ENCODE measurements around the gene BSCL2.
A peak's percentile ranks its signal among the peaks of the same experiment; 100 is the strongest.

BSCL2 gene

DNA sequence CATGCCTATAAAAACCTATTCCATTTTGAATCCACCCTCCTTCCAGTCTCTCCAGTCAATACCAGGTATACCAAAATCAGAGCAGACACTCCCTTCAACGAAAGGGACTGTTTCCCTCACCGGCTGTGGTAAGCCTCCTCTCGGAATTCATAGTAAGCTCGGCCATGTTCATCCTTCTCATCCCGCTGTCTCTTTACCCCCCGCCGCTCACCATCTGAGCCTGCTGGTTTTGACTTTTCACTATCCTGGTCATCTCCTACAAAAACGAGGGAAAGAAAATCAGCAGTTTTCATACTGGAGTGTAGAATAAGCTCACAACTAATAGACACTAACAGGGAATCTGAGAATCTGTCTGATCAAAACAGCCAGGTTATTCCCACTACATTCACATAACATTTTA lies 16.9 kb upstream of the BSCL2 start:
- H3K4me3 ChIP-seq (ENCODE audit: low read length, poor library complexity, severe bottlenecking), result peak overlapping the region; percentile 92
- H3K4me1 ChIP-seq (ENCODE audit: insufficient read depth, low read length, poor library complexity, severe bottlenecking), result peaks cover 40% of the 10 kb centered on the region
- H3K9me2 ChIP-seq (replicated peaks; ENCODE audit: low read depth, low read length), result no peaks in the 10 kb centered on the region
- no peaks in the 10 kb centered on the region for H3K9me3 ChIP-seq (ENCODE audit: insufficient read depth, low read depth, low read length)
- peaks cover 3% of the 10 kb centered on the region for H3F3A ChIP-seq (ENCODE audit: low read depth)
- TF ChIP-seq EZH2phosphoT487 (IDR thresholded peaks at IDR 0.05; ENCODE audit: borderline replicate concordance) (no peak), CTCF (conservative IDR thresholded peaks at IDR 0.05; ENCODE audit: low read length) (no peak)
- no peak overlapping the region for H2AFZ ChIP-seq (ENCODE audit: low read length)
- no peaks in the 10 kb centered on the region for H3K27me3 ChIP-seq (ENCODE audit: insufficient read depth, low read length, poor library complexity, severe bottlenecking)
- H3K4me2 ChIP-seq (ENCODE audit: low read depth, low read length, poor library complexity, severe bottlenecking), result peak overlapping the region; percentile 98
- H3K9ac ChIP-seq (ENCODE audit: low read depth, low read length, poor library complexity, severe bottlenecking), result peak overlapping the region; percentile 98
- H3K79me2 ChIP-seq (ENCODE audit: insufficient read depth, low read length), result peaks cover 85% of the 10 kb centered on the region
- H3K36me3 ChIP-seq (ENCODE audit: insufficient read depth, low read length), result peaks cover 56% of the 10 kb centered on the region
- H4K20me1 ChIP-seq (ENCODE audit: insufficient read depth, low read length, poor library complexity, severe bottlenecking), result peaks cover 77% of the 10 kb centered on the region

- no peaks in the 10 kb centered on the region for H3K9me3 ChIP-seq (ENCODE audit: insufficient read depth, low read depth, low read length)
- peaks cover 99% of the 10 kb centered on the region for H3K79me2 ChIP-seq (ENCODE audit: insufficient read depth, low read length)
- H3K4me2 ChIP-seq (ENCODE audit: low read depth, low read length, poor library complexity, severe bottlenecking), result peak overlapping the region; percentile 98
- H3K4me1 ChIP-seq (ENCODE audit: insufficient read depth, low read length, poor library complexity, severe bottlenecking), result peaks cover 43% of the 10 kb centered on the region
- H3K9ac ChIP-seq (ENCODE audit: low read depth, low read length, poor library complexity, severe bottlenecking), result peak overlapping the region; percentile 6
- no peaks in the 10 kb centered on the region for H3K9me2 ChIP-seq (replicated peaks; ENCODE audit: low read depth, low read length)
- H2AFZ ChIP-seq (ENCODE audit: low read length), result no peak overlapping the region
- TF ChIP-seq EZH2phosphoT487 (IDR thresholded peaks at IDR 0.05; ENCODE audit: borderline replicate concordance) (no peak), CTCF (conservative IDR thresholded peaks at IDR 0.05; ENCODE audit: low read length) (peak; percentile 45)
- H3K4me3 ChIP-seq (ENCODE audit: low read length, poor library complexity, severe bottlenecking), result peak overlapping the region; percentile 11
- peaks cover 78% of the 10 kb centered on the region for H3K36me3 ChIP-seq (ENCODE audit: insufficient read depth, low read length)
- peaks cover 89% of the 10 kb centered on the region for H4K20me1 ChIP-seq (ENCODE audit: insufficient read depth, low read length, poor library complexity, severe bottlenecking)
- no peaks in the 10 kb centered on the region for H3F3A ChIP-seq (ENCODE audit: low read depth)
- no peaks in the 10 kb centered on the region for H3K27me3 ChIP-seq (ENCODE audit: insufficient read depth, low read length, poor library complexity, severe bottlenecking)
Measured at GRCh38 chr11:62721994-62722393, 14.8 kb upstream of the BSCL2 start.

GRCh38 chr11:62719302-62719978 lies 12.2 kb upstream of the BSCL2 start:
- peaks cover 97% of the 10 kb centered on the region for H3K79me2 ChIP-seq (ENCODE audit: insufficient read depth, low read length)
- peaks cover 99% of the 10 kb centered on the region for H3K36me3 ChIP-seq (ENCODE audit: insufficient read depth, low read length)
- H3K9me3 ChIP-seq (ENCODE audit: insufficient read depth, low read depth, low read length), result no peaks in the 10 kb centered on the region
- peaks cover 87% of the 10 kb centered on the region for H4K20me1 ChIP-seq (ENCODE audit: insufficient read depth, low read length, poor library complexity, severe bottlenecking)
- H3K27me3 ChIP-seq (ENCODE audit: insufficient read depth, low read length, poor library complexity, severe bottlenecking), result no peaks in the 10 kb centered on the region
- H3K4me1 ChIP-seq (ENCODE audit: insufficient read depth, low read length, poor library complexity, severe bottlenecking), result peaks cover 31% of the 10 kb centered on the region
- peak overlapping the region; percentile 3 for H3K4me2 ChIP-seq (ENCODE audit: low read depth, low read length, poor library complexity, severe bottlenecking)
- no peaks in the 10 kb centered on the region for H3F3A ChIP-seq (ENCODE audit: low read depth)
- H3K9ac ChIP-seq (ENCODE audit: low read depth, low read length, poor library complexity, severe bottlenecking), result no peak overlapping the region
- no peak overlapping the region for H3K4me3 ChIP-seq (ENCODE audit: low read length, poor library complexity, severe bottlenecking)
- TF ChIP-seq EZH2phosphoT487 (IDR thresholded peaks at IDR 0.05; ENCODE audit: borderline replicate concordance), result no peak
- TF ChIP-seq CTCF (conservative IDR thresholded peaks at IDR 0.05; ENCODE audit: low read length), result no peak
- H3K9me2 ChIP-seq (replicated peaks; ENCODE audit: low read depth, low read length), result no peaks in the 10 kb centered on the region
- H2AFZ ChIP-seq (ENCODE audit: low read length), result no peak overlapping the region
